ENCODE results near the gene HSPA12B. TPM values are rescaled to one million over a fixed set of nuclear protein-coding genes. Genes with fewer than 3 reads are reported as not detected.

Gene HSPA12B
- total and polyA plus RNA-seq, 2 of the 13 experiments (the other 11 are each of a cell fraction or from before 2014, with no cell fraction given) = 0.01 TPM; not detected in 1

DNA sequence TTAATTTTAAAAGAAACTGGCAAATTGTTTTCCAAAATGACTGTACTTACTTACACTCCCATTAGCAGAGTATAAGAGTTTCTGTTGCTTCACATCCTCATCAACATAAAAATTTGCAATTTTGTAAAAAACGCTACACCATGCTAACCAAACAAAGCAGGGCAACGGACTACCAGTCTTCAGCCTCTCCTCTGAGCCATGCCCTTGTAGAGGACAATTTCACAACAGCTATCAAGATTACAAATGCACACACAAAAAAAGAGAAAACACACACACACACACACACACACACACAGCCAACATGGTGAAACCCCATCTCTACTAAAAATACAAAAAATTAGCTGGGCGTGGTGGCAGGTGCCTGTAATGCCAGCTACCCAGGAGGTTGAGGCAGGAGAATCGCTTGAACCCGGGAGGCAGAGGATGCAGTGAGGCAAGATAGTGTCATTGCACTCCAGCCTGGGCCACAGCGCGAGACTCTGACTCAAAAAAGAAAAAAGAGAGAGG lies 39.1 kb downstream of the HSPA12B start:
- Histone ChIP-seq H3K4me2 (ENCODE audit: low read depth, low read length) (no peak overlapping the region), H4K20me1 (ENCODE audit: insufficient read depth, low read length) (no peaks in the 10 kb centered on the region), H3K9ac (ENCODE audit: insufficient read depth, low read depth, low read length) (no peak overlapping the region), H3K4me1 (ENCODE audit: insufficient read depth, low read length) (peaks cover 43% of the 10 kb centered on the region), H3K79me2 (ENCODE audit: insufficient read depth, low read length) (peaks cover 6% of the 10 kb centered on the region), H3K9me3 (ENCODE audit: low read length) (no peaks in the 10 kb centered on the region), H3K27ac (ENCODE audit: extremely low read length, insufficient read depth, low read length) (no peak overlapping the region), H3K27me3 (ENCODE audit: control insufficient read depth in 1 of 2, insufficient read depth in 2 of 2, low read length in 2 of 2) (peaks cover 0 to 5% of the 10 kb centered on the region in 2 experiments; a peak in 2 of 5 replicates), H3K4me3 (replicated peaks in 1 of 3; ENCODE audit: insufficient read depth in 1 of 3, low read depth in 2 of 3, low read length in 3 of 3) (no peak overlapping the region), H3K36me3 (replicated peaks in 1 of 2; ENCODE audit: control insufficient read depth in 1 of 2, insufficient read depth in 2 of 2, low read length in 2 of 2) (no peaks in the 10 kb centered on the region), H2AFZ (ENCODE audit: low read length) (no peak overlapping the region)
- in situ Hi-C loops (cut with HindIII; ENCODE audit: extremely low pct_ligation_motif_present, low pct_unique_long_range_greater_than_20kb) (no loop called here), intact Hi-C loops (cut with micrococcal nuclease; ENCODE audit: unreplicated experiment) (no loop called here)
- ATAC-seq (no peak), DNase-seq (ENCODE audit: low spot score) (no peak), FAIRE-seq (no peak)
- BruUV-seq (replicated peaks) = no TSS peak
- ChIA-PET POLR2A (interaction anchor here (1.3 to 1.7 kb wide), 2 partner anchors 10 to 76 kb away, joined by 3 to 4 read pairs; partner anchors contain the start of gene SPEF1), CTCF (ENCODE audit: low intra/inter-chr PET ratio, low total read pairs) (no interaction called here)
- TF ChIP-seq, protein P1, sequence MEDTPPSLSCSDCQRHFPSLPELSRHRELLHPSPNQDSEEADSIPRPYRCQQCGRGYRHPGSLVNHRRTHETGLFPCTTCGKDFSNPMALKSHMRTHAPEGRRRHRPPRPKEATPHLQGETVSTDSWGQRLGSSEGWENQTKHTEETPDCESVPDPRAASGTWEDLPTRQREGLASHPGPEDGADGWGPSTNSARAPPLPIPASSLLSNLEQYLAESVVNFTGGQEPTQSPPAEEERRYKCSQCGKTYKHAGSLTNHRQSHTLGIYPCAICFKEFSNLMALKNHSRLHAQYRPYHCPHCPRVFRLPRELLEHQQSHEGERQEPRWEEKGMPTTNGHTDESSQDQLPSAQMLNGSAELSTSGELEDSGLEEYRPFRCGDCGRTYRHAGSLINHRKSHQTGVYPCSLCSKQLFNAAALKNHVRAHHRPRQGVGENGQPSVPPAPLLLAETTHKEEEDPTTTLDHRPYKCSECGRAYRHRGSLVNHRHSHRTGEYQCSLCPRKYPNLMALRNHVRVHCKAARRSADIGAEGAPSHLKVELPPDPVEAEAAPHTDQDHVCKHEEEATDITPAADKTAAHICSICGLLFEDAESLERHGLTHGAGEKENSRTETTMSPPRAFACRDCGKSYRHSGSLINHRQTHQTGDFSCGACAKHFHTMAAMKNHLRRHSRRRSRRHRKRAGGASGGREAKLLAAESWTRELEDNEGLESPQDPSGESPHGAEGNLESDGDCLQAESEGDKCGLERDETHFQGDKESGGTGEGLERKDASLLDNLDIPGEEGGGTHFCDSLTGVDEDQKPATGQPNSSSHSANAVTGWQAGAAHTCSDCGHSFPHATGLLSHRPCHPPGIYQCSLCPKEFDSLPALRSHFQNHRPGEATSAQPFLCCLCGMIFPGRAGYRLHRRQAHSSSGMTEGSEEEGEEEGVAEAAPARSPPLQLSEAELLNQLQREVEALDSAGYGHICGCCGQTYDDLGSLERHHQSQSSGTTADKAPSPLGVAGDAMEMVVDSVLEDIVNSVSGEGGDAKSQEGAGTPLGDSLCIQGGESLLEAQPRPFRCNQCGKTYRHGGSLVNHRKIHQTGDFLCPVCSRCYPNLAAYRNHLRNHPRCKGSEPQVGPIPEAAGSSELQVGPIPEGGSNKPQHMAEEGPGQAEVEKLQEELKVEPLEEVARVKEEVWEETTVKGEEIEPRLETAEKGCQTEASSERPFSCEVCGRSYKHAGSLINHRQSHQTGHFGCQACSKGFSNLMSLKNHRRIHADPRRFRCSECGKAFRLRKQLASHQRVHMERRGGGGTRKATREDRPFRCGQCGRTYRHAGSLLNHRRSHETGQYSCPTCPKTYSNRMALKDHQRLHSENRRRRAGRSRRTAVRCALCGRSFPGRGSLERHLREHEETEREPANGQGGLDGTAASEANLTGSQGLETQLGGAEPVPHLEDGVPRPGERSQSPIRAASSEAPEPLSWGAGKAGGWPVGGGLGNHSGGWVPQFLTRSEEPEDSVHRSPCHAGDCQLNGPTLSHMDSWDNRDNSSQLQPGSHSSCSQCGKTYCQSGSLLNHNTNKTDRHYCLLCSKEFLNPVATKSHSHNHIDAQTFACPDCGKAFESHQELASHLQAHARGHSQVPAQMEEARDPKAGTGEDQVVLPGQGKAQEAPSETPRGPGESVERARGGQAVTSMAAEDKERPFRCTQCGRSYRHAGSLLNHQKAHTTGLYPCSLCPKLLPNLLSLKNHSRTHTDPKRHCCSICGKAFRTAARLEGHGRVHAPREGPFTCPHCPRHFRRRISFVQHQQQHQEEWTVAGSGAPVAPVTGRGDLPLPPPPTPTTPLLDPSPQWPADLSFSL (CRISPR knock-in tag; IDR thresholded peaks at IDR 0.05) = peak; percentile 73; the same call in 1 of the 2 replicates
- TF ChIP-seq, protein P2, sequence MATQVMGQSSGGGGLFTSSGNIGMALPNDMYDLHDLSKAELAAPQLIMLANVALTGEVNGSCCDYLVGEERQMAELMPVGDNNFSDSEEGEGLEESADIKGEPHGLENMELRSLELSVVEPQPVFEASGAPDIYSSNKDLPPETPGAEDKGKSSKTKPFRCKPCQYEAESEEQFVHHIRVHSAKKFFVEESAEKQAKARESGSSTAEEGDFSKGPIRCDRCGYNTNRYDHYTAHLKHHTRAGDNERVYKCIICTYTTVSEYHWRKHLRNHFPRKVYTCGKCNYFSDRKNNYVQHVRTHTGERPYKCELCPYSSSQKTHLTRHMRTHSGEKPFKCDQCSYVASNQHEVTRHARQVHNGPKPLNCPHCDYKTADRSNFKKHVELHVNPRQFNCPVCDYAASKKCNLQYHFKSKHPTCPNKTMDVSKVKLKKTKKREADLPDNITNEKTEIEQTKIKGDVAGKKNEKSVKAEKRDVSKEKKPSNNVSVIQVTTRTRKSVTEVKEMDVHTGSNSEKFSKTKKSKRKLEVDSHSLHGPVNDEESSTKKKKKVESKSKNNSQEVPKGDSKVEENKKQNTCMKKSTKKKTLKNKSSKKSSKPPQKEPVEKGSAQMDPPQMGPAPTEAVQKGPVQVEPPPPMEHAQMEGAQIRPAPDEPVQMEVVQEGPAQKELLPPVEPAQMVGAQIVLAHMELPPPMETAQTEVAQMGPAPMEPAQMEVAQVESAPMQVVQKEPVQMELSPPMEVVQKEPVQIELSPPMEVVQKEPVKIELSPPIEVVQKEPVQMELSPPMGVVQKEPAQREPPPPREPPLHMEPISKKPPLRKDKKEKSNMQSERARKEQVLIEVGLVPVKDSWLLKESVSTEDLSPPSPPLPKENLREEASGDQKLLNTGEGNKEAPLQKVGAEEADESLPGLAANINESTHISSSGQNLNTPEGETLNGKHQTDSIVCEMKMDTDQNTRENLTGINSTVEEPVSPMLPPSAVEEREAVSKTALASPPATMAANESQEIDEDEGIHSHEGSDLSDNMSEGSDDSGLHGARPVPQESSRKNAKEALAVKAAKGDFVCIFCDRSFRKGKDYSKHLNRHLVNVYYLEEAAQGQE (IDR thresholded peaks at IDR 0.05; ENCODE audit: borderline replicate concordance in 1 of 2, low read depth in 1 of 2, low read length in 2 of 2) = no peak
- TF ChIP-seq KLF16 (CRISPR knock-in tag; IDR thresholded peaks at IDR 0.05) = no peak
- no peak for TF ChIP-seq ZNF256 (CRISPR knock-in tag; conservative IDR thresholded peaks at IDR 0.05)
- TF ChIP-seq NFKBIZ (CRISPR knock-in tag; IDR thresholded peaks at IDR 0.05) = no peak
- TF ChIP-seq CEBPB (IDR thresholded peaks at IDR 0.05; ENCODE audit: borderline replicate concordance, low read depth, low read length) = peak; percentile 57; the same call in 1 of the 2 replicates
- TF ChIP-seq ZNF121 (CRISPR knock-in tag; IDR thresholded peaks at IDR 0.05) = no peak
- no peak for TF ChIP-seq SALL1 (CRISPR knock-in tag; IDR thresholded peaks at IDR 0.05)
- WGBS (ENCODE audit: low lambda C conversion rate) = 38% methylated on average over 7 of the region's 7 CpGs

Data from HepG2 (cell line).